OCI-LY1 (cell line): Measurements from ENCODE around the gene SPRTN.

Experiments used
- CTCF ChIP-seq: fragments of 200-600 bp; sonication (generic), shearing (Covaris generic); IDR thresholded peaks from 2 replicates; pipeline ENCODE4 v1.5.1; 2017; ENCODE audit warnings: mild to moderate bottlenecking, antibody characterized with exemption, low read length, moderate library complexity, mixed read lengths
- EZH2 ChIP-seq: fragments of 200-600 bp; sonication (generic), shearing (Covaris generic); IDR thresholded peaks from 2 replicates; pipeline ENCODE4 v1.8.0; 2017; ENCODE audit warnings: borderline replicate concordance, mixed run types, mild to moderate bottlenecking, antibody characterized with exemption, low read length, moderate library complexity, mixed read lengths

GRCh38 chr1:231364192-231364591 is 26.1 kb downstream of the SPRTN start:
- no peak for TF ChIP-seq CTCF
- no peak for TF ChIP-seq EZH2
